ENCODE data around the gene ZNF57. TPM values are rescaled to one million over a fixed set of nuclear protein-coding genes. Genes with fewer than 3 reads are reported as not detected.
A peak's percentile ranks its signal among the peaks of the same experiment; 100 is the strongest.

ZNF57 gene
- total RNA-seq, 1 donor from 2014 or later = 7.2 TPM

DNA sequence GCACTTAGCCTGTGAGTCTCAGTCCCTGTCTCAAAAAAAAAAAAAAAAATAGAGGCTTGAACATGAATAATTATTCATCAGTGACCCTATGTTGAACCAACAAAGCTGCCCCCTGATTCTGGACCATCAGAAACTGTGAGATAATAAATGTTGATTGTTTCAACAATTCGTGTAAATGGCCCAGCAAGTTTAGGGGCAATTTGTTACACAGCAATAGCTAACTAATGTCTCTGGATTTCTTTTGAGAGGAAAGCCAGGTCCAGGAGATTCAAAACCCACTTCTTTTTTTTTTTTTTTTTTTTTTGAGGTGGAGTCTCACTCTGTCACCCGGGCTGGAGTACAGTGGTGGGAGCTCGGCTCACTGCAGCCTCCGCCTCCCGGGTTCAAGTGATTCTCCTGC is 64.1 kb downstream of the ZNF57 start:
- H3K4me3 ChIP-seq = no peak overlapping the region
- intact Hi-C loops (cut with DNase I) = loop anchor here (5.0 kb wide), 1 partner anchor 197 kb away; no protein-coding TSS in a partner anchor
- H3K4me1 ChIP-seq = peaks cover 19% of the 10 kb centered on the region
- H3K36me3 ChIP-seq = no peaks in the 10 kb centered on the region
- no peak overlapping the region for H3K27ac ChIP-seq
- ATAC-seq (no peak), DNase-seq (no peak)
- TF ChIP-seq, protein P1, sequence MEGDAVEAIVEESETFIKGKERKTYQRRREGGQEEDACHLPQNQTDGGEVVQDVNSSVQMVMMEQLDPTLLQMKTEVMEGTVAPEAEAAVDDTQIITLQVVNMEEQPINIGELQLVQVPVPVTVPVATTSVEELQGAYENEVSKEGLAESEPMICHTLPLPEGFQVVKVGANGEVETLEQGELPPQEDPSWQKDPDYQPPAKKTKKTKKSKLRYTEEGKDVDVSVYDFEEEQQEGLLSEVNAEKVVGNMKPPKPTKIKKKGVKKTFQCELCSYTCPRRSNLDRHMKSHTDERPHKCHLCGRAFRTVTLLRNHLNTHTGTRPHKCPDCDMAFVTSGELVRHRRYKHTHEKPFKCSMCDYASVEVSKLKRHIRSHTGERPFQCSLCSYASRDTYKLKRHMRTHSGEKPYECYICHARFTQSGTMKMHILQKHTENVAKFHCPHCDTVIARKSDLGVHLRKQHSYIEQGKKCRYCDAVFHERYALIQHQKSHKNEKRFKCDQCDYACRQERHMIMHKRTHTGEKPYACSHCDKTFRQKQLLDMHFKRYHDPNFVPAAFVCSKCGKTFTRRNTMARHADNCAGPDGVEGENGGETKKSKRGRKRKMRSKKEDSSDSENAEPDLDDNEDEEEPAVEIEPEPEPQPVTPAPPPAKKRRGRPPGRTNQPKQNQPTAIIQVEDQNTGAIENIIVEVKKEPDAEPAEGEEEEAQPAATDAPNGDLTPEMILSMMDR (IDR thresholded peaks at IDR 0.05) = no peak
- H3K9me3 ChIP-seq = no peaks in the 10 kb centered on the region
- H3K27me3 ChIP-seq = no peaks in the 10 kb centered on the region

DNA sequence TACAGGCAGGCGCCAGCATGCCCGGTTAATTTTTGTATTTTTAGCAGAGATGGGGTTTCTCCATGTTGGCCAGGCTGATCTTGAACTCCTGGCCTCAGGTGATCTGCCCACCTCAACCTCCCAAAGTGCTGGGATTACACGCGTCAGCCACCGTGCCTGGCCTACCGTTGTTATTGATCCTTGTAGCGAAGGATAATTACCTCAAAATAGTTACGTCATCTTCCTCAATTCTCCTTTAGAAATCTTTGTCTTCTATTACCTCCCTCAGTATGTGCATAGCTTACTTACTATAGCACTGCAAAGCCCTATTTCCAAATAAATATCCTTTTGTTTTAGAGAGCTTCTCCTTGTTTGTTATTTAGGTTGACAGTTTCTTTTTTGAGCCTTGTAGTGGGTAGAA is 67.2 kb downstream of the ZNF57 start:
- H3K27me3 ChIP-seq = no peaks in the 10 kb centered on the region
- TF ChIP-seq, protein P1 (IDR thresholded peaks at IDR 0.05) = no peak
- ATAC-seq = no peak
- DNase-seq = no peak
- H3K36me3 ChIP-seq = no peaks in the 10 kb centered on the region
- peak overlapping the region; percentile 90 for H3K27ac ChIP-seq
- H3K4me3 ChIP-seq = no peak overlapping the region
- intact Hi-C loops (cut with DNase I) = no loop called here
- no peaks in the 10 kb centered on the region for H3K9me3 ChIP-seq
- H3K4me1 ChIP-seq = peaks cover 41% of the 10 kb centered on the region

Other genes starting within 250 kb of the ZNF57 start
- 5.5 TPM for gene GNG7, start 198.2 kb upstream of the ZNF57 start, total RNA-seq
- gene DIRAS1, start 179.6 kb upstream of the ZNF57 start, total RNA-seq = 1.8 TPM
- gene SLC39A3, start 160.9 kb upstream of the ZNF57 start, total RNA-seq = 26.7 TPM
- gene SGTA, start 117.7 kb upstream of the ZNF57 start, total RNA-seq = 44.9 TPM
- gene THOP1, start 115.4 kb upstream of the ZNF57 start, total RNA-seq = 29.3 TPM
- 4.7 TPM for gene ZNF554, start 81.1 kb upstream of the ZNF57 start, total RNA-seq
- gene ZNF555, start 59.5 kb upstream of the ZNF57 start, total RNA-seq = 6.9 TPM
- gene ZNF556, start 33.6 kb upstream of the ZNF57 start, total RNA-seq = not detected
- gene ZNF77, start 44.0 kb downstream of the ZNF57 start, total RNA-seq = 4.2 TPM
- gene TLE6, start 76.6 kb downstream of the ZNF57 start, total RNA-seq = 6.7 TPM
- gene TLE2, start 128.4 kb downstream of the ZNF57 start, total RNA-seq = 58.6 TPM
- 458 TPM for gene TLE5, start 161.6 kb downstream of the ZNF57 start, total RNA-seq
- gene GNA11, start 193.4 kb downstream of the ZNF57 start, total RNA-seq = 66.3 TPM
- gene GNA15, start 235.1 kb downstream of the ZNF57 start, total RNA-seq = 18.6 TPM

Measured in upper lobe of right lung (tissue), 1 donor.